Caco-2 (cell line): ENCODE results near the gene FSTL3. TPM values are rescaled to one million over a fixed set of nuclear protein-coding genes. Genes with fewer than 3 reads are reported as not detected.

Experiments used
- BruUV-seq: library from RNA; stranded (reverse); fragments of 400-500 nt; replicated peaks from 2 replicates; lab custom pipeline; 2021; lab: Mats Ljungman, UMichigan
- CTCF ChIA-PET: fragments of 300-600 bp; sonication (Branson Sonifier 250); formaldehyde crosslinking; loops from one replicate; lab custom pipeline; 2022; ENCODE audit warnings: antibody characterized with exemption; lab: Charles Lee
- POLR2A ChIA-PET: fragments of 300-600 bp; sonication (Branson Sonifier 250); formaldehyde crosslinking; loops from one replicate; lab custom pipeline; 2022; ENCODE audit warnings: antibody characterized with exemption; lab: Charles Lee
- DNase-seq, 2 experiments: peaks; one replicate each; pipeline versions ENCODE4 v3.0.0 to v3.0.0-alpha.2; 2020 to 2022
- H3K27me3 ChIP-seq: replicated peaks from 2 replicates; pipeline ENCODE4 v1.6.0; 2011; ENCODE audit warnings: low read length; ENCODE audit not compliant: control insufficient read depth, insufficient read depth
- H3K36me3 ChIP-seq: 2 replicates; pipeline ENCODE4 v1.5.1; 2011; ENCODE audit warnings: low read length; ENCODE audit not compliant: control insufficient read depth, insufficient read depth
- H3K4me1 ChIP-seq: fragments of 250-450 bp; sonication (Bioruptor Pico); 2 replicates; pipeline ENCODE4 v1.5.1; 2020; ENCODE audit warnings: mild to moderate bottlenecking
- H3K4me3 ChIP-seq: 2 replicates; pipeline ENCODE4 v1.5.1; 2011; ENCODE audit warnings: low read depth, mild to moderate bottlenecking, control low read depth, low read length
- H3K9me3 ChIP-seq: fragments of 250-450 bp; sonication (Bioruptor Pico); 2 replicates; pipeline ENCODE4 v1.5.1; 2020; ENCODE audit warnings: mild to moderate bottlenecking, moderate library complexity
- H3K27ac Mint-ChIP-seq: one replicate; pipeline ENCODE4 v1.8.0; 2022; ENCODE audit warnings: mixed read lengths; ENCODE audit not compliant: unreplicated experiment
- H3K27me3 Mint-ChIP-seq: one replicate; pipeline ENCODE4 v1.8.0; 2022; ENCODE audit warnings: mixed read lengths; ENCODE audit not compliant: insufficient read depth, unreplicated experiment
- H3K36me3 Mint-ChIP-seq: one replicate; pipeline ENCODE4 v1.8.0; 2022; ENCODE audit warnings: mild to moderate bottlenecking, mixed read lengths; ENCODE audit not compliant: insufficient read depth, unreplicated experiment
- H3K4me1 Mint-ChIP-seq: one replicate; pipeline ENCODE4 v1.8.0; 2022; ENCODE audit warnings: low read depth, mixed read lengths; ENCODE audit not compliant: unreplicated experiment
- H3K4me3 Mint-ChIP-seq: one replicate; pipeline ENCODE4 v1.8.0; 2022; ENCODE audit warnings: mild to moderate bottlenecking, moderate library complexity, mixed read lengths; ENCODE audit not compliant: unreplicated experiment
- H3K9me3 Mint-ChIP-seq: one replicate; pipeline ENCODE4 v1.8.0; 2022; ENCODE audit warnings: mixed read lengths; ENCODE audit not compliant: unreplicated experiment
- CTCF ChIP-seq, 2 experiments: fragments of 200-600 bp in 1 of 2; IDR thresholded peaks; 1 replicate in 1 of 2; 2 replicates in 1 of 2; pipeline versions ENCODE4 v1.5.1 to v1.8.0; 2011 to 2022; ENCODE audit warnings: antibody characterized with exemption in 1 of 2, control low read depth in 1 of 2, inconsistent platforms in 1 of 2, low read depth in 1 of 2, low read length in 1 of 2, mild to moderate bottlenecking in 1 of 2, moderate library complexity in 1 of 2; ENCODE audit not compliant: insufficient read depth in 1 of 2, severe bottlenecking in 1 of 2, unreplicated experiment in 1 of 2
- intact Hi-C: fragments of 100-400 bp; cut with micrococcal nuclease; formaldehyde crosslinking; loops from one replicate; pipeline ENCODE4 v1.10.0; 2022; ENCODE audit not compliant: unreplicated experiment
- total RNA-seq: library from RNA; stranded (reverse); gene quantifications from 2 replicates; pipeline ENCODE4 v1.2.3, GENCODE V29; 2022

The FSTL3 gene
- total RNA-seq, 1 experiment from 2014 or later = 26.3 TPM

DNA sequence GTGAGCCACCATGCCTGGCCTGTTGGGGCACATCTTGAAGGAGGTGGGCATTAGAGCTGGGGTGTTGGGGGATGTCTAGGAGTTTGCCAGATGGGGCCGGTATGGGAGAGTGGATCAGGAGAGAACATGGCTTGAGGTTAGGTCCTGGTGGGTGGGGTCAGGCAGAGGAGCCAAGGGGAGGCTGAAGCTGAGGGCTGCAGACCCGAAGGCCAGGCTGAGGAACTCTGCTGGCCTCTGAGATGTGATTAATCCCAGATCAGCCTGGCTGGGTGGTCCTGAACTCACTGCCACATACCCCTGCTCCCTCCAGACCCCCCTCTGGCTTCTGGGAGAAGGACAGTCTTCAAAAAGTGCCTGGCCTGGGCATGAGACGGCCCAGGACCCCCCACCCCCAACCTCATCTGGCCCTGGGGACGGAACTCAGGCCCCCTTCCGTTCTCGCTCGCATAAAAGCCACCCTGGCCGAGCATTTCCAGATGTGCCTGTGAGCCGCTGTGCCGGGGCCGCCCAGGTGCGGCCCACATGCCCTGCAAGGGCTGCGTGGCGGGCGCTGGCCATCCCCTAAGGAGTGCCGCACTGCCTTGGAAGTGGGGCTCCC, 2.7 kb downstream of the FSTL3 start:
- no TSS peak for BruUV-seq
- Histone ChIP-seq H3K36me3 (no peaks in the 10 kb centered on the region; the same call in 1 of the 2 replicates), H3K9me3 (no peaks in the 10 kb centered on the region), H3K4me1 (peaks cover 17% of the 10 kb centered on the region), H3K27me3 (no peaks in the 10 kb centered on the region), H3K4me3 (peak overlapping the region; percentile 61)
- Mint-ChIP-seq H3K9me3 (no peaks in the 10 kb centered on the region), H3K27me3 (no peaks in the 10 kb centered on the region), H3K4me1 (peaks cover 5% of the 10 kb centered on the region), H3K36me3 (peaks cover 37% of the 10 kb centered on the region), H3K4me3 (peak overlapping the region; percentile 75), H3K27ac (no peak overlapping the region)
- POLR2A ChIA-PET = interaction anchor here (0.5 to 1.5 kb wide), 3 partner anchors 16 to 164 kb away, joined by 3 to 6 read pairs (median 5); partner anchors contain the start of gene RNF126
- intact Hi-C loops = no loop called here
- CTCF ChIA-PET = interaction anchor here (1.6 kb wide), 1 partner anchor 46 kb away, joined by 4 read pairs; no protein-coding TSS in a partner anchor
- no peak for DNase-seq
- TF ChIP-seq CTCF (IDR thresholded peaks at IDR 0.05; ENCODE audit: insufficient read depth in 1 of 2, low read depth in 1 of 2, low read length in 1 of 2, severe bottlenecking in 1 of 2, unreplicated experiment in 1 of 2) = no peak

DNA sequence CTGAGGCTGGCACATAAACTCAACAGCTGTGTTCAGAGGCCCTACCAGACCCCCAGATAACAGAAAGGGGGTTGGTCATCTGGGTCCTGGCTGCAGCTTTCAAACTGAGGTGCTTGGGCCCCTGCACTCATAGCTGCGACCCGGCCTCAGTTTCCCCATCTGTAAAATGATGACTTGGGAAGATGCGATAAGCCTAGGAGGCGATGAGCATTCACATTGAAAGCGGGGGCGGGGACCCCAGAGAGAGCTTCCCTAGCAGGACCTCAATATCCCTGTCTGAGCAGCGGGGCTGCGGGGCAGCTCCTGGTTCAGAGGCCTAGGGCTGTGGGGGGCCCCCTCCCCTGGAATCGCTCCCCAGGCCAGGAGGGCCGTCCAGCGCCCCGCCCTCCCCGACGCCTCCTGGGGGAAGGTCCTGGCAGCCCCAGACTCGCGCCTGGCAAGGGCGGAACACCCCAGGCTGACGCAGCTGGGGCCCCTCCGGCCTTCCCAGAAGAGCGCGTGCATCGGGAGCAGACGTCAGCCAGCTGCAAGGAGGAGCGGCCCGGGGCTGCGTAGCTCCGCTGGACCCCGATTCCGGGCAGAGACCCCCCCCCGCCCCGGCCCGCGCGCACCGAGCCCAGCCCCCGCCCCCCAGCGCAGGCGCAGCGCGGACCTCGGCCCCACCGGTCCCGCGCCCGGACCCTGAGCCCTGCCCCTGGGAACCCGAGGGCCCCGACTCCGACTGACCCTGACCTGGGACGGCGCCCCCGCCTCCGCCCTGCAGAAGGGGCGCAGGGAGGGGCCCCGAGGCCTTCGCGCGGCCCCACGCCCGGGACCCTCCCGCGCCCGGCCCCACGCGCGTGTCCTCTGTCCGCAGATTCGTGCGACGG, 3.5 kb downstream of the FSTL3 start:
- Histone ChIP-seq H3K4me3 (peak overlapping the region; percentile 61), H3K36me3 (no peaks in the 10 kb centered on the region; the same call in 1 of the 2 replicates), H3K27me3 (no peaks in the 10 kb centered on the region), H3K9me3 (no peaks in the 10 kb centered on the region), H3K4me1 (peaks cover 17% of the 10 kb centered on the region)
- peak overlapping the region; percentile 75 for H3K4me3 Mint-ChIP-seq
- peaks cover 37% of the 10 kb centered on the region for H3K36me3 Mint-ChIP-seq
- H3K4me1 Mint-ChIP-seq = peaks cover 5% of the 10 kb centered on the region
- BruUV-seq = no TSS peak
- intact Hi-C loops = loop anchor here (1.0 to 2.0 kb wide), 2 partner anchors 17 to 73 kb away; partner anchors contain the start of gene RNF126
- H3K27me3 Mint-ChIP-seq = no peaks in the 10 kb centered on the region
- no peak overlapping the region for H3K27ac Mint-ChIP-seq
- H3K9me3 Mint-ChIP-seq = no peaks in the 10 kb centered on the region
- ChIA-PET POLR2A (interaction anchor here (0.5 to 1.5 kb wide), 6 partner anchors 16 to 264 kb away, joined by 3 to 6 read pairs (median 4); partner anchors contain the start of gene RNF126), CTCF (interaction anchor here (1.6 kb wide), 1 partner anchor 47 kb away, joined by 4 read pairs; no protein-coding TSS in a partner anchor)
- DNase-seq = peak; percentile 66 to 67
- no peak for TF ChIP-seq CTCF (IDR thresholded peaks at IDR 0.05; ENCODE audit: insufficient read depth in 1 of 2, low read depth in 1 of 2, low read length in 1 of 2, severe bottlenecking in 1 of 2, unreplicated experiment in 1 of 2)
